GM21786 (cell line): ENCODE data around the gene C8A.

Source experiments
- ATAC-seq: cut with Tn5 transposase; IDR thresholded peaks from one replicate; pipeline ENCODE4 v1.9.1; 2021; ENCODE audit not compliant: unreplicated experiment

Gene C8A

GRCh38 chr1:56854521-56855099, at the start of gene C8A:
Gene C8A (plus strand): TSS chr1:56854797. CDS start chr1:56854902, 105 bp downstream.
- ATAC-seq: no peak

GRCh38 chr1:56806804-56807203, 47.8 kb upstream of the C8A start:
- no peak for ATAC-seq

- no peak for ATAC-seq
Observed at GRCh38 chr1:56808410-56808809, 46.2 kb upstream of the C8A start.

GRCh38 chr1:56811331-56811730, 43.3 kb upstream of the C8A start:
- no peak for ATAC-seq

- no peak for ATAC-seq
Observed at GRCh38 chr1:56814205-56814604, 40.4 kb upstream of the C8A start.

GRCh38 chr1:56816264-56816663, 38.3 kb upstream of the C8A start:
- peak; percentile 34 for ATAC-seq

GRCh38 chr1:56816909-56817308, 37.7 kb upstream of the C8A start:
- ATAC-seq: peak; percentile 72

- no peak for ATAC-seq
Observed at GRCh38 chr1:56817716-56818463, 36.7 kb upstream of the C8A start.

GRCh38 chr1:56819387-56819899, 35.2 kb upstream of the C8A start, which contains the start of gene FYB2:
Gene FYB2 (minus strand): TSS chr1:56819404. CDS start chr1:56819290, 114 bp downstream.
- no peak for ATAC-seq

GRCh38 chr1:56820755-56821461, 33.7 kb upstream of the C8A start:
- peak; percentile 64 for ATAC-seq

GRCh38 chr1:56821462-56821797, 33.2 kb upstream of the C8A start:
- ATAC-seq: no peak

- ATAC-seq: no peak
Observed at GRCh38 chr1:56824271-56824670, 30.3 kb upstream of the C8A start.

GRCh38 chr1:56824938-56825337, 29.7 kb upstream of the C8A start:
- ATAC-seq: no peak

- no peak for ATAC-seq
Observed at GRCh38 chr1:56825436-56825835, 29.2 kb upstream of the C8A start.

GRCh38 chr1:56827711-56828110, 26.9 kb upstream of the C8A start:
- no peak for ATAC-seq

GRCh38 chr1:56830052-56830451, 24.5 kb upstream of the C8A start:
- no peak for ATAC-seq

GRCh38 chr1:56831871-56832693, 22.5 kb upstream of the C8A start:
- ATAC-seq: peak; percentile 81

- ATAC-seq: no peak
Observed at GRCh38 chr1:56833088-56833487, 21.5 kb upstream of the C8A start.

GRCh38 chr1:56834137-56834900, 20.3 kb upstream of the C8A start:
- no peak for ATAC-seq

- ATAC-seq: no peak
Observed at GRCh38 chr1:56835657-56836056, 18.9 kb upstream of the C8A start.
